ENCODE results near the gene CHKB. TPM values are rescaled to one million over a fixed set of nuclear protein-coding genes. Genes with fewer than 3 reads are reported as not detected.

The CHKB gene
- total and polyA plus RNA-seq, 10 of the 15 experiments (the other 5 are each of a cell fraction or from before 2014, with no cell fraction given) = 10.0 to 93.9 (median 57.0) TPM

GRCh38 chr22:50597097-50597496, 14.4 kb upstream of the CHKB start:
- ChIA-PET POLR2A (no interaction called here), RAD21 (ENCODE audit: unreplicated experiment) (no interaction called here), CTCF (no interaction called here), SMC1A (ENCODE audit: uncharacterized antibody, unreplicated experiment) (interaction anchor here (1.2 kb wide), 1 partner anchor 87 kb away, joined by 3 read pairs; no protein-coding TSS in a partner anchor)
- Histone ChIP-seq H2AFZ (ENCODE audit: control insufficient read depth, low read depth, low read length) (no peak overlapping the region), H3K4me3 (no peak overlapping the region), H3K27me3 (replicated peaks in 1 of 2; ENCODE audit: control insufficient read depth in 2 of 2, insufficient read depth in 2 of 2, low read length in 1 of 2) (peaks cover 0 to 5% of the 10 kb centered on the region in 2 experiments; a peak in 2 of 4 replicates), H3K9ac (ENCODE audit: control insufficient read depth, insufficient read depth, low read length) (no peak overlapping the region), H3K9me3 (replicated peaks; ENCODE audit: control insufficient read depth, insufficient read depth, low read length) (no peaks in the 10 kb centered on the region), H3K36me3 (ENCODE audit: control insufficient read depth in 2 of 2, insufficient read depth in 2 of 2, low read length in 1 of 2) (no peaks in the 10 kb centered on the region), H3K79me2 (ENCODE audit: control insufficient read depth, insufficient read depth, low read length) (no peaks in the 10 kb centered on the region), H4K20me1 (ENCODE audit: control insufficient read depth, insufficient read depth) (no peaks in the 10 kb centered on the region), H3K27ac (ENCODE audit: control insufficient read depth, insufficient read depth) (no peak overlapping the region), H3K4me1 (ENCODE audit: control insufficient read depth, insufficient read depth, low read length) (no peaks in the 10 kb centered on the region), H3K4me2 (ENCODE audit: control insufficient read depth, insufficient read depth) (no peak overlapping the region)
- in situ Hi-C loops (cut with MboI) (no loop called here), intact Hi-C loops (cut with micrococcal nuclease; ENCODE audit: unreplicated experiment) (no loop called here)
- FAIRE-seq (no peak), DNase-seq (ENCODE audit: low read depth, low spot score) (no peak), ATAC-seq (no peak)
- 39% methylated on average over 5 of the region's 5 CpGs for WGBS (ENCODE audit: insufficient coverage, insufficient replicate concordance, low lambda C conversion rate, missing lambda C conversion rate)
- TF ChIP-seq YBX1 (IDR thresholded peaks at IDR 0.05) (no peak), CHD2 (IDR thresholded peaks at IDR 0.05; ENCODE audit: borderline replicate concordance, low read depth, low read length) (no peak)
- no TSS peak for BruUV-seq (replicated peaks)

DNA sequence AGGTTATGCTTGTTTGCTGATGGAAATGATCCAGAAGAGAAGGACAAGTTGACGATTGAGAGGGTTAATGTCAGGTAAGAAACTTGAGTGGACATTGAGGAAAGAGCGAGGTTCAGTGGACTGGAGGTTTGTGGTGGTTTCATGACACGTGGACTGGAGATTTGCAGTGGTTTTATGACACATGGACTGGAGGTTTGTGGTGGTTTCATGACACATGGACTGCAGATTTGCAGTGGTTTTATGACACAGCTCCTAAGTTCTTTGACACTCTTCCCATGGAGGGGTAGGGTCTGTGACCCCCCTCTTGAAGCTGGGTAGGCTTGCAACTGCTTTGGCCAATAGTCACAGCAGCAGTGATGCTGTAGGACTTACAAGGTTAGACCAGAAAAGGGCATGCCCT, 12.5 kb upstream of the CHKB start:
- 52% methylated on average over 3 of the region's 3 CpGs for WGBS (ENCODE audit: insufficient coverage, insufficient replicate concordance, low lambda C conversion rate, missing lambda C conversion rate)
- intact Hi-C loops (cut with micrococcal nuclease; ENCODE audit: unreplicated experiment) (no loop called here), in situ Hi-C loops (cut with MboI) (no loop called here)
- FAIRE-seq (no peak), ATAC-seq (no peak), DNase-seq (ENCODE audit: low read depth, low spot score) (no peak)
- ChIA-PET CTCF (no interaction called here), RAD21 (ENCODE audit: unreplicated experiment) (no interaction called here), POLR2A (no interaction called here), SMC1A (ENCODE audit: uncharacterized antibody, unreplicated experiment) (no interaction called here)
- Histone ChIP-seq H4K20me1 (ENCODE audit: control insufficient read depth, insufficient read depth) (no peaks in the 10 kb centered on the region), H2AFZ (ENCODE audit: control insufficient read depth, low read depth, low read length) (no peak overlapping the region), H3K27ac (ENCODE audit: control insufficient read depth, insufficient read depth) (no peak overlapping the region), H3K9ac (ENCODE audit: control insufficient read depth, insufficient read depth, low read length) (no peak overlapping the region), H3K79me2 (ENCODE audit: control insufficient read depth, insufficient read depth, low read length) (no peaks in the 10 kb centered on the region), H3K36me3 (ENCODE audit: control insufficient read depth in 2 of 2, insufficient read depth in 2 of 2, low read length in 1 of 2) (no peaks in the 10 kb centered on the region), H3K9me3 (replicated peaks; ENCODE audit: control insufficient read depth, insufficient read depth, low read length) (no peaks in the 10 kb centered on the region), H3K4me3 (no peak overlapping the region), H3K4me1 (ENCODE audit: control insufficient read depth, insufficient read depth, low read length) (no peaks in the 10 kb centered on the region), H3K4me2 (ENCODE audit: control insufficient read depth, insufficient read depth) (no peak overlapping the region), H3K27me3 (replicated peaks in 1 of 2; ENCODE audit: control insufficient read depth in 2 of 2, insufficient read depth in 2 of 2, low read length in 1 of 2) (peaks cover 0 to 3% of the 10 kb centered on the region in 2 experiments; a peak in 2 of 4 replicates)
- TF ChIP-seq ZNF24 (IDR thresholded peaks at IDR 0.05) = no peak
- BruUV-seq (replicated peaks) = no TSS peak

Measured in GM12878 (cell line).